ENCODE measurements around the gene TBXAS1.

TBXAS1 gene

DNA sequence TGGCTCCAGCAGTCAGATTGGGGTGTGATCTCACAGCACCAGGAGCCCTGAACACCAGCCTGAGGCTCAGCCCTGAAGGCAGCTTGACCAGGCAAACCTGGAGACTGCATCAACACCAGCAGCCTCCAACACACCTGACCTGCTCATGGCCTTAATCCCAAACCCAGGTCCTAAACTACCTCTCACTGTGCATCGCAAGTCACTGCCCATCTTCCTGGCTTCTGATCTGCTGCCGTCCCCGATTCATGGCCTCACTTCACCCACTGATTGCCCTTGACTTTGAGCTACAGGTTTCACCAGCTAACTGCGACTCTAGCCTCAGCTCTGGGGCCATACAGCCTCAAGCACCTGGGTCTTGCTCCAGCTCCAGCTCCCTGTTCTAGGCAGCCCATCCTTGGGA lies 184.6 kb downstream of the TBXAS1 start:
- DNase-seq (ENCODE audit: extremely low spot score, insufficient read length, low read depth): no peak
- FAIRE-seq: no peak

- DNase-seq (ENCODE audit: extremely low spot score, insufficient read length, low read depth) (no peak), FAIRE-seq (no peak)
These were observed 185.1 kb downstream of the TBXAS1 start for GRCh38 chr7:140014123-140014522.

- no peak for FAIRE-seq
These were observed 186.5 kb downstream of the TBXAS1 start for GRCh38 chr7:140015471-140015970.

DNA sequence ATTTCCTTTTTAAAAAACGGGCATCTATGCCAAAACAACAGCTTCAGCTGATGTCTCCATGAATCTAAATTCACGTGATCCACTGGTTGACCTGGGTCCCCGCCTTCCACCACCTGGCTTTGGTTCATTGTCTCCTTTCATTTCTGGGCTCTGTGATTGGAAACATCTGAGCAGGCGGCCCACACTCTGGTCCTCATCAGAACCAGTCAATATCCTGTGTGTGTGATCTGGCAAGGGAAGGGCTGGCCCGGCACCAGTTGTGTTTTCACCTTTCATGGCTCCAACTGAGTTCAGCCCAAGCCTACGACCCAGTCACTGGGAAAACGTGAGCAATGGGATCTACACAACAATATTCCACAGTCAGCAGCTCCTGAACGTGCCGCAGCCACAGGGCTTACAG lies 187.5 kb downstream of the TBXAS1 start:
- no peak for FAIRE-seq
- DNase-seq (ENCODE audit: extremely low spot score, insufficient read length, low read depth): no peak

More at GRCh38 chr7:140015471-140015970, 186.5 kb downstream of the TBXAS1 start:
- DNase-seq (ENCODE audit: extremely low spot score, insufficient read length, low read depth): no peak

- DNase-seq (ENCODE audit: extremely low spot score, insufficient read length, low read depth): no peak
- no peak for FAIRE-seq
These were observed 188.0 kb downstream of the TBXAS1 start for GRCh38 chr7:140017034-140017433.

DNA sequence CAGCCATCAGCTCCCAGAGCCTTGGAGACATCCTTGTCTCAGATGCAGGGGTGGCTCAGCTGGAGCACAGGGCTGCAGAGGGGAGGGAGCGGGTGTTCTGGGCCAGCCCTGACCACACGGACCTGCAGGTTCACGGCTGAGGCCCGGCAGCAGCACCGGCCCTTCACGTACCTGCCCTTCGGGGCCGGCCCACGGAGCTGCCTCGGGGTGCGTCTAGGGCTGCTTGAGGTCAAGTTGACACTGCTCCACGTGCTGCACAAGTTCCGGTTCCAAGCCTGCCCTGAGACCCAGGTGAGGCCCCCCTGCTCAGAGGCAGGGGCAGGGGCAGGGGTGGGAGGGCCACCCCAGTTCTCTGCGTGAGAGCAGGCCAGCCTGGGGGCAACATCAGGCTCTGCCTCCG lies 188.5 kb downstream of the TBXAS1 start:
- no peak for DNase-seq (ENCODE audit: extremely low spot score, insufficient read length, low read depth)
- FAIRE-seq: no peak

GRCh38 chr7:140018125-140019043 lies 189.3 kb downstream of the TBXAS1 start:
- FAIRE-seq (no peak), DNase-seq (ENCODE audit: extremely low spot score, insufficient read length, low read depth) (no peak)

DNA sequence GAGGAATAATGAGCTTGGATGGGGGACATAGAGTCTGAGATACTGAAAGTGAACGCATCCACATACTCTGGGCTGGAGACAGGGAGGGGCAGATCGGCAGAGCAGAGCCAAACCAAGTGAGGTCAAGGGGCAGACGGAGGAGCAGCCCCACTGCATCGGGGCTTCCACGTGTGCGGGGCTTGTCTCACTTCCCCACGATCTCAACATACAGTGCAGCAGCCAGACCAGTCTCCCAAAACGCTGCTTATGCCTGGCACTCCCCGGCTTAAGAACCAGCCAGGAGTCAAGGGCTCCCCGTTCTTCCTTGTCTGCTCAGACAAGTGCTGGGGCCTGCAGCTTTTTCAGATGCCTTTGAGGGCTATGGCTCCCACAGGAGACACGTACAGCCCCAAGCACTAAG lies 190.1 kb downstream of the TBXAS1 start:
- DNase-seq (ENCODE audit: extremely low spot score, insufficient read length, low read depth): no peak

GRCh38 chr7:140019606-140020005 lies 190.5 kb downstream of the TBXAS1 start:
- no peak for DNase-seq (ENCODE audit: extremely low spot score, insufficient read length, low read depth)
- no peak for FAIRE-seq

More for the DNA sequence above, 190.1 kb downstream of the TBXAS1 start:
- no peak for FAIRE-seq

DNA sequence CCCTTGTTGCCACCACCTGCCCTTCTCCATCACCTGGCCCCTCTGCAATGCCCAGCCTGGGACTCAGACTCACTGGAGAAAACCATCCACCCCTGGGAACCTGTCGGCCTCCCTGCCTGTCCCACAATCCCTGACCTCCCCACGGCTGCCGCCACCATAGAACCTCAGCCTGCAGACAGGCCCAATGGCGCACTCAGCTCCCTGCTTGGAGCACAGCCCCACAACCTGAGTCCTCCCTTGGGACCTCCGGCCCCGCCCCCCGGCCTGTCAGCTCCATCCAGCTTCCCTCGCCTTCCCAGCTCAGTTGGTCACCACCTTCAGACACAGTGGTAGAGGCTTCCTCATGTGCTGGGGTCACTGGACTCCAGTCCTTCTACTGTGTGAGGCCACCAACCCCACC lies 192.5 kb downstream of the TBXAS1 start:
- FAIRE-seq (no peak), DNase-seq (ENCODE audit: extremely low spot score, insufficient read length, low read depth) (no peak)

DNA sequence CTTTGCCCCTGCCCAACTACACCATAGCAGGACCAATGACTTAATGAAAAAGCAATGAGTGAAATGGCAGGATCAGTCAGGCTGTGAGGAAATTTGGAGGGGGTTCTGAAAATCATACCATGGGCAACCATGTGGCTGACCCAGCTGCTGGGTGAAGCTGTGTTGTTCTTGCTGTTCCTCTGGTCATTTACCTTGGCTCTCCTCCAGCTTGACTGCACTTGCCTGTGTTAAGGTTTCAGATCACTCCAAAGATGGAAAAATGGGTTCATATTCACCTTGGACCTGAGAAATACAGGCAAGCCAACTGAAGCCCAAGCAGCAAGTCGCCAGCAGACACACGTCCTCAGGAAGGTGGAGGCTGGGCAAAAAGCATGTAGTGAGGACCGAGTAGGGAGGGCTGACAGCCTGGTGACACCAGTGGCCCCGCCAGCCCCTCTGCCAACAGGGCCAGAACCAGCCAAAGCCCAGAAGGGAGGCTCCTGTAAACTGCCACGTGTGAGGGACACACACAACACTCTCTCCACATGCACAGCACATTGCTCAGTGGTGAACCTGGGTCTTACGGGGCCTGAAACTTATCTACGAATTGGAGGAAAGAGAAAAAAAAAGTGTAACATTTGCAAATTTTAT lies 193.6 kb downstream of the TBXAS1 start:
- no peak for DNase-seq (ENCODE audit: extremely low spot score, insufficient read length, low read depth)
- FAIRE-seq: no peak

DNA sequence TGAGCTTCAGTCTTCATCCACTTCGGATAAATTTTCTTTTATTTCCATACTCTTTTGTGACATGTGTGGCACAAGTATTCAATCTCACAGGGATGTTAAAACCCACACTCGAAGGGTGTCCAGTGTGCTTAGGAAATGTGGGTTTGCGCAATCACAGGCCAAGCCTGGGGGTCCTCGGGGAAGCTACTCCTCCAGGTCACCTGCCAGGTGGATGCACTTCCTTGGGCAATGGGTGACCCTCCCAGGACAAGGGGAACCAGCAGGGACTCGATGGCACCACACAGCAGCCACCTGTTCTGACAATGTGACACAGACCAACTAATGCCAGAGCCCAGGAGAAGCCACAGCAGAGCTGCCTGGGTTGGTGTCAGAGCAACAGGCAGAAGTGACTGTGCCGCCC lies 194.7 kb downstream of the TBXAS1 start:
- no peak for DNase-seq (ENCODE audit: extremely low spot score, insufficient read length, low read depth)
- FAIRE-seq: no peak

DNA sequence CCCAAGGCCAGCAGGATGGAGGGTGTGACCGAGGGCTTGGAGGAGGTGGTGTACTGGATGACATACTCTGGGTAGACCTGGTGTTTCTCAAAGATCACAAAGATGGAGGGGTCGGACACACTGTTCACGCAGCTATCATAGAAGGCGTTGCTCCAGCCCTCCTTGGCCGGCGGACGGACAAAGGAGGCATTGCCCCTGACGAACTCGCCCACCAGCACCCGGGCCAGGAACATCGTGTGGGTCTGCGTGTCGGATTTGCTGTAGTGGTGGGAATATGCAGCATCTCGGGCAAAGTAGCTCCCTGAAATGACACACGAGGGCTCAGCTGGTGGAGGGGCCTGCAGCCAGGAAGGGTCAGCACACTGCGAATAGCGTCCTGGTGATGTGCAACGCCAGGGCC lies 195.5 kb downstream of the TBXAS1 start:
- DNase-seq (ENCODE audit: extremely low spot score, insufficient read length, low read depth): no peak
- FAIRE-seq: no peak

GRCh38 chr7:140025241-140025640 lies 196.2 kb downstream of the TBXAS1 start:
- no peak for FAIRE-seq
- no peak for DNase-seq (ENCODE audit: extremely low spot score, insufficient read length, low read depth)

DNA sequence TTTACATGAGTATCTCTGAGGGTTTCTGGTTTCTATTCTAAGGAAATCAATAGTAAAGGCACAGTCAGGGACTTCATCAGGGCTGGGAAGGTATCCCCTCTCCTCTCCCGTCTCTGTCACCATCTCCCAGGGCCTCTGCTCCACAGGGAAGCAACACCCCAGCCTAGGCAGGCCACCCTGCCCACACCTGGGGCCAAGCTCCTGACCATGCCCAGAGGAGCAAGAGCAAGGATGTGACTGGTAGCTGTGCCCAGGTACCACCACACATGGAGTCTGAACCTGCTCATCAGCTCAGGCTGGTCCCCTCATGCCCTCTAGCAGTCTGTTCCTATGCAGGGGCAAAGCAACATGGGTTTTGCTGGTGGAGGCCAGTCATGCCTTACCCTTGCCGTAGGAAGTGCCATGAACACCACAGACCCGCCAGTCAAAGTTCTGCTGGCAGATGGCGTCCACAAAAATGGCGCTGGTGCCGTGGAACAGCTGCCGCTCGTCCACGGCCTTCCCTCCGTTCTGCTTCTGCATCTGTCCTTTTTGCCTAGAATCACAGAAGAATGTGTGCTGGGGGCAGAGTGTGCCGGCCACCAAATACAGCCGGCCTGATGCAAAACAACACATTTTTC lies 196.9 kb downstream of the TBXAS1 start:
- no peak for FAIRE-seq

DNA sequence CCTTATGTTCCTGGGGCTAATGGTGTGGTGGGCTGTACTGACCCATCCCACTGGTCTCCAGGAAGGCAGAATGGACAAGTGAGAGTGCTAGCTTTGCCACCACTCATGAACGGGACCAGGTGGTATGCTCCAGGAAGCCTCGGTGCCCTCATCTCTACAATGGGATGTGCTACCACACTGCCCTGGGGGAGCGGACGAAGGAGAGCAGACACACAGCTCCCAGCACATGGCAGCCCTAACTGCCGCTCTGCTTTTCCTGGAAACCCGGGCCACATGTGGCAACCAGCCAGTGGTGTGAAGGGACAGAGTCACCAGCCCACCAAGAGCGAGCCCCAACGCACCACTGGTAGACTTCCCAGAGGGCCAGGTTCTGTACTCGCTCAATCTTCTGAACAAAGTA lies 197.9 kb downstream of the TBXAS1 start:
- no peak for FAIRE-seq

More for the DNA sequence above, 196.9 kb downstream of the TBXAS1 start:
- no peak for DNase-seq (ENCODE audit: extremely low spot score, insufficient read length, low read depth)

DNA sequence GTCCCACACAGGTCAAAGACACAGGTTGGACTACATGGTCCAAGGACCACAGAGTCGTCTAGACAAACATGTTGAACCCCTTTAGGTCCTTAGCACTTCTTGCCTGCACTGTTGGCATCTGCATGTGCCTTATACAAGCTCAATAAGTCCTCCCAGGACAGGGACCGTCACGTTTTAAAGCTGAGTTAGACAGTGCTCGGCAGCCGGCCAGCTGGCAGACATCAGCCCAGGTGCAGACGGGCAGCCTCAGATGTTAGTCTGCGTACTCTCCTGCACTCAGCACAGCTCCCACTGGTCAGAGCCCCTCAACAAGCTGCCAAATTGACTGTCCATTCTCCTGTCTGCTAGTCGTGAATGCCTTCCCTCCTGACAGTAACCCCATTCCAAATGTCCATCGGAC lies 198.8 kb downstream of the TBXAS1 start:
- FAIRE-seq (no peak), DNase-seq (ENCODE audit: extremely low spot score, insufficient read length, low read depth) (no peak)

More for the DNA sequence above, 197.9 kb downstream of the TBXAS1 start:
- no peak for DNase-seq (ENCODE audit: extremely low spot score, insufficient read length, low read depth)

- FAIRE-seq (no peak), DNase-seq (ENCODE audit: extremely low spot score, insufficient read length, low read depth) (no peak)
These were observed 199.2 kb downstream of the TBXAS1 start for GRCh38 chr7:140028311-140028710.

DNA sequence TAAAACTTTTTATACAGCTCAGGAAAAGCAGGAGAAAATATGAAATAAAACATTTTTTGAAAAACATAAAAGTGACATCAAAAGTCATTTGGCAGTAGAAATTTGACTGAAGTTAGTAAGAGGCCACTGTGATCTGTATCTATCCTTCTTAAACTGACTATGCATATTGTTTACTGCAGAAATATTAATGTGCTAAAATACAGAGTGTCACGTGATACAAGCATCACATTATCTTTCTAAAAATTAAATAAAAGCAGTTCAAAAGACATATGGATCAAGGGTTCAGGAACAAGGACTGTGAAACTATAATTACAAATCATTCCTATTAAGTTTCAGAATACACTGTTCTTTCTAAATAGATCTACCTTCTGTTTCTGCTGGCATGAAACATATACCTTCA lies 200.0 kb downstream of the TBXAS1 start:
- FAIRE-seq (no peak), DNase-seq (ENCODE audit: extremely low spot score, insufficient read length, low read depth) (no peak)

DNA sequence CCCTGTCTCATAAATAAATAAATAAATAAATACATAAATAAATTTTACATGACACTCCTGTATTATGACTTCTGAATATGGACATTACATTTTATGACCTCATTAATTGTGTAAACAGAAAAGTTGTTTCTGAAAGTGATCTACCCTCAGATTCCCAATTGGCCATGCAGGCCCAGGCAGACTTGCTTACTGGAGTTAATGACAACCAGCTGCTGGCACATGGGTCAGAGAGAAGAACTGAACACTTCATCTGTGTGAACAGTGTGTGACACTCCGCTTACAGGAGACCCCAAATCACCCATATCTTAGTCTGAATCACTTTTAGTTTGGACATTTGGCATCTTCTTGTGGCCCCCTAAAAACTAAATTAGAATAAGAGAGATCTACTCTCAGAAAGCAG lies 202.3 kb downstream of the TBXAS1 start:
- FAIRE-seq: no peak
- no peak for DNase-seq (ENCODE audit: extremely low spot score, insufficient read length, low read depth)

DNA sequence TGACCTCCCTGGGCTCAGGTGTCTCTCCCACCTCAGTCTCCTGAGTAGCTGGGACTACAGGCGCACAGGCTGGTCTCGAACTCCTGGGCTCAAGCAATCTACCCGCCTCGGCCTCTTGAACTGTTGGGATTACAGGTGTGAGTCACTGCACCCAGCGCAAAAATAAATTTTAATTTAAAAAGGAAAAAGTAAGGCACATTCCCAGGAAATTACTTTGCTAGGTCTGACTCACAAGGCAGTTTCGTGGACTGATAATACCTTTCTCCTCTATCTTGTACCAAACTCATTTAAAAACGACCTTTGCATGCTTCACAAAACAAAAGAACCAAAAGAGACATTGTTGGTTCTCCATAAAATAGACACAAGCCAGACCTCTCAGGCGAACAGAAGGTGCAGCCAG lies 204.0 kb downstream of the TBXAS1 start:
- DNase-seq (ENCODE audit: extremely low spot score, insufficient read length, low read depth) (no peak), FAIRE-seq (no peak)
